ENCODE measurements around the gene XDH.

DNA sequence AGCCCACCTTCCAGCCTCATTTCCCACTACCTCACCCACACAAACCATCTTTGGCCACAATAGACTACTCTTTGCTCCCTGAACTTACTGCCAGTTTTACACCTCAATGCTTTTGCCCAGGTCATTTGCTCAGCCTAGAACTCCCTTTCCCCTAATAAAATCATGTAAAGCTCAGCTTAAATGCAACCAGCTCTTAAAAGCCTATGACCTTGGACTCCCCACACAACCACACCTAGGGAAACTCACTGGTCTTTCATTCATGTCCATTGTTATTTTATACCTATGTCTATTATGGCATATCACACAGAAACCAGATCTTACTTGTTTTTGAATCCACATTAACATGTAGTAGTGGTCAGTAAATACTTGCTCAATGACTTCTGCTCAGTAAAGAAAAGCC, 14.5 kb upstream of the XDH start:
- TF ChIP-seq, protein P1, sequence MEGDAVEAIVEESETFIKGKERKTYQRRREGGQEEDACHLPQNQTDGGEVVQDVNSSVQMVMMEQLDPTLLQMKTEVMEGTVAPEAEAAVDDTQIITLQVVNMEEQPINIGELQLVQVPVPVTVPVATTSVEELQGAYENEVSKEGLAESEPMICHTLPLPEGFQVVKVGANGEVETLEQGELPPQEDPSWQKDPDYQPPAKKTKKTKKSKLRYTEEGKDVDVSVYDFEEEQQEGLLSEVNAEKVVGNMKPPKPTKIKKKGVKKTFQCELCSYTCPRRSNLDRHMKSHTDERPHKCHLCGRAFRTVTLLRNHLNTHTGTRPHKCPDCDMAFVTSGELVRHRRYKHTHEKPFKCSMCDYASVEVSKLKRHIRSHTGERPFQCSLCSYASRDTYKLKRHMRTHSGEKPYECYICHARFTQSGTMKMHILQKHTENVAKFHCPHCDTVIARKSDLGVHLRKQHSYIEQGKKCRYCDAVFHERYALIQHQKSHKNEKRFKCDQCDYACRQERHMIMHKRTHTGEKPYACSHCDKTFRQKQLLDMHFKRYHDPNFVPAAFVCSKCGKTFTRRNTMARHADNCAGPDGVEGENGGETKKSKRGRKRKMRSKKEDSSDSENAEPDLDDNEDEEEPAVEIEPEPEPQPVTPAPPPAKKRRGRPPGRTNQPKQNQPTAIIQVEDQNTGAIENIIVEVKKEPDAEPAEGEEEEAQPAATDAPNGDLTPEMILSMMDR (IDR thresholded peaks at IDR 0.05) = no peak
- TF ChIP-seq POLR2A (IDR thresholded peaks at IDR 0.05) = no peak
